ENCODE measurements around the gene PPFIBP1. TPM values are rescaled to one million over a fixed set of nuclear protein-coding genes. Genes with fewer than 3 reads are reported as not detected.
A peak's percentile ranks its signal among the peaks of the same experiment; 100 is the strongest.

Gene PPFIBP1
- total and polyA plus RNA-seq, 8 donors, result 82.8 to 126 (median 96.7) TPM

DNA sequence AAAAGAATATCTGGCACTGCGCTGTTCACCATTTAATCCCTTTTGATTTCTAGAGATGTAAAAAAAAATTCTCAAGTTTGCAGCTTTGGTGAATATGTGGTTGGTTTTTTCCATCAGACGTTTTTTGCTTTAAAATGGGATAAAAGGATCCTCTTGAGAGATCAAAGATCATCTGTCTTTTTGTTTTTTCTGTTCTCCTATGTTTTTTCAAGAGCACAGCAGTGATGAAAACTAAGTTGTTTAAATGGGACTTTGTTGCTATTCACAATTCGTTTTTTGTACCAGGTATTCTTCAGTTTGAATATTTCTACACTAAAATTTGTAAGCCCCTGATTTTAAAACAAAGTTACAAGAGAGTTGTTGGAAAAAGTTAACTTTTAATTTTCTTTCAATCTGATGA, 142.5 kb downstream of the PPFIBP1 start:
- Histone ChIP-seq H3K4me3 (no peak overlapping the region), H3K9me3 (no peaks in the 10 kb centered on the region), H3K36me3 (peaks cover 0 to 35% of the 10 kb centered on the region in 2 donors), H3K27me3 (no peaks in the 10 kb centered on the region), H3K4me1 (no peaks in the 10 kb centered on the region), H3K27ac (no peak overlapping the region)
- no peak for ATAC-seq
- no peak for TF ChIP-seq CTCF (IDR thresholded peaks at IDR 0.05)
- no peak for DNase-seq
- intact Hi-C loops (cut with DNase I), result no loop called here

DNA sequence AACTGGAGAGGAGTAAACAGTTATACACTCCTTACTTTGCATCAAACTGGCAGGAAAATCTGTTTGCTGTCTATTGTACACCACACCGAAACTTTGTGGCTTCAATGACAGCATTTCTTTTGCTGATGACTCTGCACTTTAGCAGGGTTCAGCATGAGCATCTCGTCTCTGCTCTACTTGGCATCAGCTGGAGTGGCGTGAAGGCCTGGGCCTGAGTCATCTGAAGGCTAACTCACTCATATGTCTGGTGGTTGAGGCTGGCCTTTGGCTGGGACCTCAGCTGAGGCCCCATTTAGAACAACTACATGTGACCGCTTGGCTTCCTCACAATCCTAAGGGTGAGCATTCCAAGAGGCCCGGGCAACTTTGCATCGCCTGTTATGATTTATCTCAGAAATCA, 143.5 kb downstream of the PPFIBP1 start:
- no peak overlapping the region for H3K4me3 ChIP-seq
- intact Hi-C loops (cut with DNase I), result no loop called here
- ATAC-seq (peak; percentile 54), DNase-seq (no peak)
- H3K9me3 ChIP-seq, result no peaks in the 10 kb centered on the region
- no peak overlapping the region for H3K27ac ChIP-seq
- TF ChIP-seq CTCF (IDR thresholded peaks at IDR 0.05), result no peak
- peaks cover 0 to 39% of the 10 kb centered on the region in 2 donors for H3K36me3 ChIP-seq
- H3K27me3 ChIP-seq, result no peaks in the 10 kb centered on the region
- no peaks in the 10 kb centered on the region for H3K4me1 ChIP-seq

DNA sequence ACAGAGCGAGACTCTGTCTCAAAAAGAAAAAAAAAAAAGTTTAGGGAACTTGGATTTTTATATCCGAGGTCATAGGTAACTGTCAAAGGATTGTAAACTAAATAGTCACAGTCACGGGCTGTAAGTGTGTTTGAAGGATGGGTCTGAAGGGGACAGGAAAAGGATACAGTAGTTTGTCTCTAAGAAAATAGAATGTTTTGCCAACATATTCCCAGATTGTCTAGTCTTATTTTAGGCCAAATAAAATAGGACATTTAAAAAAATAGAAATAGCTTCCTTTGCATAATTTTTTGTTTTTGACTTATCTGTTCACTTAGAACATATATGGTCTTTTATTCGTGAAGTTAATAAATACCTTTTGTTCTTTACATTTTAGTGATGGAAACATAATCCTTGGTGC, 148.0 kb downstream of the PPFIBP1 start:
- Histone ChIP-seq H3K4me1 (no peaks in the 10 kb centered on the region), H3K36me3 (peaks cover 0 to 35% of the 10 kb centered on the region in 2 donors), H3K27me3 (no peaks in the 10 kb centered on the region), H3K4me3 (no peak overlapping the region), H3K9me3 (no peaks in the 10 kb centered on the region), H3K27ac (no peak overlapping the region)
- no peak for DNase-seq
- no peak for ATAC-seq
- intact Hi-C loops (cut with DNase I), result no loop called here
- TF ChIP-seq CTCF (IDR thresholded peaks at IDR 0.05), result no peak

GRCh38 chr12:27672643-27673042, 148.6 kb downstream of the PPFIBP1 start:
- DNase-seq (no peak), ATAC-seq (no peak)
- TF ChIP-seq CTCF (IDR thresholded peaks at IDR 0.05), result no peak
- Histone ChIP-seq H3K27ac (no peak overlapping the region), H3K9me3 (no peaks in the 10 kb centered on the region), H3K36me3 (peaks cover 0 to 33% of the 10 kb centered on the region in 2 donors), H3K27me3 (no peaks in the 10 kb centered on the region), H3K4me1 (no peaks in the 10 kb centered on the region), H3K4me3 (no peak overlapping the region)
- intact Hi-C loops (cut with DNase I), result no loop called here

- H3K36me3 ChIP-seq, result peaks cover 0 to 32% of the 10 kb centered on the region in 2 donors
- H3K27ac ChIP-seq, result no peak overlapping the region
- TF ChIP-seq CTCF (IDR thresholded peaks at IDR 0.05), result no peak
- H3K4me1 ChIP-seq, result no peaks in the 10 kb centered on the region
- intact Hi-C loops (cut with DNase I), result no loop called here
- DNase-seq (no peak), ATAC-seq (no peak)
- no peaks in the 10 kb centered on the region for H3K27me3 ChIP-seq
- H3K4me3 ChIP-seq, result no peak overlapping the region
- H3K9me3 ChIP-seq, result no peaks in the 10 kb centered on the region
These were observed 149.2 kb downstream of the PPFIBP1 start for GRCh38 chr12:27673101-27673718.
